ENCODE data around the gene KRTAP5-9. TPM values are rescaled to one million over a fixed set of nuclear protein-coding genes. Genes with fewer than 3 reads are reported as not detected.
"Not testable (repeated sequence)": the region's sequence is repeated elsewhere in the genome, so short reads cannot be mapped to it uniquely, and the experiment has no call there.

Gene KRTAP5-9
- total RNA-seq, 1 donor from 2014 or later, result 0.36 TPM

- not testable (repeated sequence) for ATAC-seq
Observed at GRCh38 chr11:71588314-71588713, 40.1 kb downstream of the KRTAP5-9 start.

- not testable (repeated sequence) for ATAC-seq
Observed at GRCh38 chr11:71588822-71589545, 40.8 kb downstream of the KRTAP5-9 start.

DNA sequence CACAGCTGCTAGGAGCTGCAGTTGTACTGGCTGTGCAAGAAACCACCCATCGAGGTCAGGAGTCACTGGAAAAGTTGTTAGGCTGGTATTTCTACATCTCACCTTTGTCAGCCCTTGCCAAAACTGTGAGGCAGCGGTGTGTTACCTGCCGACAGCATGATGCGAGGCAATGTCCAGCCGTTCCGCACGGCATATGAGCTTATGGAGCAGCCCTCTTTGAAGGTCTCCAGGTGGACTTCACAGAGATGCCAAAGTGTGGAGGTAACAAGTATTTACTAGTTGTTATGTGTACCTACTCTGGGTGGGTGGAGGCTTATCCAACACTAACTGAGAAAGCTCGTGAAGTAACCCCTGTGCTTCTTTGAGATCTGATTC lies 41.3 kb downstream of the KRTAP5-9 start:
- not testable (repeated sequence) for ATAC-seq

Other genes starting within 250 kb of the KRTAP5-9 start
- 130 TPM for gene DHCR7, start 100.0 kb upstream of the KRTAP5-9 start, total RNA-seq
- gene NADSYN1, start 95.2 kb upstream of the KRTAP5-9 start, total RNA-seq, result 67.7 TPM
- gene KRTAP5-7, start 21.2 kb upstream of the KRTAP5-9 start, total RNA-seq, result 0.16 TPM
- gene KRTAP5-8, start 10.4 kb upstream of the KRTAP5-9 start, total RNA-seq, result 0.32 TPM
- 0.16 TPM for gene KRTAP5-10, start 17.1 kb downstream of the KRTAP5-9 start, total RNA-seq
- not detected for gene KRTAP5-11, start 34.5 kb downstream of the KRTAP5-9 start, total RNA-seq

Data from esophagus mucosa (tissue), 1 donor.